Measurements from ENCODE around the gene ATP6V1F.

The ATP6V1F gene

DNA sequence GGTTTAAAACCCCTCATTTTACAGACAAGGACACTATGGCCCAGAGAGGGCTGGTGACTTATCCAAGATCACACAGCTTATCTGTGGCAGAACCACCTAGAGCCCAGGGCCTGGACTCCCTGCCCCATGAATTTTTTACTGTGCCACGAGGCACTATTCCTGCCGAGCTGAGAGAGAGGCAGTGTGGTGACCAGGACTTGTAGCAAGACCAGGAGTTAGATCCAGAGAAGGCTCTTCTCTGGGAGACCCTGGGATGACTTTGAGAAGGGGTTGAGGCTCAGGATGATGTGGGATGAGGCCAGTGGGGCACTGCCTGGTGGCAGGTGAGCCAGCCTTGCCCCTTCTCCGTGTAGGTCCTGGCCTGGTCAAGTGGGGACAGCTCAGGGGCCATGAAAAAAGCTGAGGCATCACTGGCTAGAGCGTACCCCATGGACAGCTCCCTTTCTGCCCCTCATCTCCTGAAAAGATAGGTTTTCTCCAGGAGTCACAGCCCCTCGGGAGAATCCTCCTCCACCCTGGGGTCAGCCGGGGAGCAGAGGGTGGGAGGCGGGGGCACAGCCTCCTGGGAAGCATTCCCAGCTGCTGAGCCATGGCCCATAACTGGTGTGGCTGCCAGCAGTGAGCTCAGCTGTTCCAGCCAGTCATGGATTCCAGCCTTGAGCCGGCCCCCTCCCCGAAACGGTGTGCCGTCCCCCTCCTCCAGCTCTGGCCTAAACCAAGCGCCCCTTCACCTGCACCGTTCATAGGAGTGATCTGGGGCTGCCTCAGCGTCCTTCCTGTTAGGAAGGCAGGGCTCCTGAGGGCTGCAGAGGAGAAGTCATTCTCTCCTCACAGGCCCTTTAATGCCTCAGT is 26.6 kb upstream of the ATP6V1F start:
- no peak for DNase-seq

DNA sequence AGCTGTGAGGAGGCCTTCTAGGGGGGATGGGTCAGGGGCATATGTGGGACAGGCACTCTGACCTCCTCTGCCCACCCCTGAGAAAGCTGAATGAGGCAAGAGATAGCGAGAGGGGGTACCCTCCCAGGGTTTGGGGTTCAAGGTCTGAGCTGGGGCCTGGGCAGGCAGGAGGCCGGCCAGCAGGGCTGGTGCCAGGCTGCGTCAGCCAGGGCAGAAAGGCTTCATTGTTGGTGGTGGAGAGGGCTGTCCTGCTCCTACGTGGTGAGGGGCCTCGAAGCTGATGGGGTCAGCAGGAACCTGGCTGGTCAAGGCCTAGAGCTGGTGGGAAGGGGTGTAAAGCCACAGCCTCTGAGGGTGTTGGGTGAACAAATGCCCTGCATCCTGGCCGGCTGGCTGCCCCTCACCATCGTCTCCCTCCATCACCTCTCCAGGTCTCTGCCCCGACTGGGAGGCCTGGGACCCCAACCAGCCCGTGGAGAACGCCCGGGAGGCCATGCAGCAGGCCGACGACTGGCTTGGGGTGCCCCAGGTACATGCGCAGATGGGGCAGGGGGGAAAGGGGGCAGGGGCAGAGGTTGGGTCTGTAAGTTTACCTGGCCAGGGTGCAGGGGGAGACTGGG is 25.8 kb upstream of the ATP6V1F start:
- DNase-seq, result no peak

DNA sequence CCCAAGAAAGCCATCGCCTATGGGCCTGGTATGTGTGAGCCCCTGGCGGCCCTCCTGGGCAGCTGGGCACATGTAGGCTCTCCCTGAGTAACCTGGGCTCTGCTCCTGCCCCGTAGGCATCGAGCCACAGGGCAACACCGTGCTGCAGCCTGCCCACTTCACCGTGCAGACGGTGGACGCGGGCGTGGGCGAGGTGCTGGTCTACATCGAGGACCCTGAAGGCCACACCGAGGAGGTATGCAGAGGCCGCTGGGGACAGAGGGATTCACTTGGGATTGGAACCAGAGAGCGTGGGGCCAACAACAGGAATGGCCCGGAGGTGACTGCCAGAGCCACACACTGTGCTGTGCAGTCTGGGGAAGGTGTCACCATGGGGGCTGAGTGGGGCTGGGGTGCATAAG is 25.1 kb upstream of the ATP6V1F start:
- DNase-seq, result no peak

DNA sequence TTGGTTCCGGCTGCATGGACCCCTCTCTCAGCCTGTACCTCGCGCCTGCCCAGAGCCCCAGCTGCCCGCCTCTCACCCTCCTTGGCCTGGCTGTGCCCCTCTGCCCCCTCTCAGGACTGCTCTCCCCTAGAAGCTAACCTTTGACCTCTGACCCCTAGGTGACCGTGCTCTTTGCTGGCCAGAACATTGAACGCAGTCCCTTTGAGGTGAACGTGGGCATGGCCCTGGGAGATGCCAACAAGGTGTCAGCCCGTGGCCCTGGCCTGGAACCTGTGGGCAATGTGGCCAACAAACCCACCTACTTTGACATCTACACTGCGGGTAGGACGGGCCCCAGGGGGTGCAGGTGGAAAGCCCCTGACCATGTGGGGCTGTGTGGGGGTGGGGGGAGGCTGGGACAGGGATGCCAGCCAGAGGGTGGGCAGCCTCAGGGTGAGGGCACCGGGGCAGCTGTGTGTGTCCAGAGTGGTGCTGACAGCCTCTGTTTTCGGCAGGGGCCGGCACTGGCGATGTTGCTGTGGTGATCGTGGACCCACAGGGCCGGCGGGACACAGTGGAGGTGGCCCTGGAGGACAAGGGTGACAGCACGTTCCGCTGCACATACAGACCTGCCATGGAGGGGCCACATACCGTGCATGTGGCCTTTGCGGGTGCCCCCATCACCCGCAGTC is 24.4 kb upstream of the ATP6V1F start:
- no peak for DNase-seq

DNA sequence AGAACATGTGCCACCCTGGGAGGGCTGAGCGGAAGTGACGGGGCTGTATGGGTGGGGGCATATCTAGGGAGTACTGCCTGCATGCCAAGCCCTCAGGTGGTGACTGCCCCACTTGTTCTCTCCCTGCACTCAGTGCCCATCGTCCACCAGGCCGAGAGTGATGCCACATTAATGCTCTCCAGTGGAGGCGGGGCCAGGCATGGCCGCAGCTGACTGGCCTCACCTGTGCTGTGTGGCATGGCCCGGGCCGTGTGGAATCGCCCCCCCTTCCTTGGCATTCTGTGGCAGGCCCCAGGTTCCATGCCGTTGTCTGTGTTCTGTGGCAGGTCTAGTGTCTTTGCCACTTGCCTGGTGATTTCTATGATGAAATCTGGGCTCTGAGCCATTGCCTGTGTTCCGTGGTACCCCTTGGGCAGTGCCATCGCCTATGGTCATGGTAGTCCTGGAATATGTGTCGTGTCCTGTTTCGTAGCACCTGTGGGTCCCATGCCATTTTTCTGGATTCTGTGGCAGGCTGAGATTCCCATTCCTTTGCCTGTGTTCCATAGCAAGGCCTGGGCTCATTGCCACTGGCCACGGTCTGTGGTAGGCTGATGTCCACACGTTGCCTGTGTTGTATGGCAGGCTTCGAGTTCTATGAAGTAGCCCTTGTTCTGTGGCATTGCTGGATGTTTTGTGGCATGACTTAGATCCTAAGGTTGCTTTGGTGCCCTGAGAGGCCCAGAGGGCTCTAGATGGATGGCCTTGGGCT is 23.5 kb upstream of the ATP6V1F start:
- no peak for DNase-seq

DNA sequence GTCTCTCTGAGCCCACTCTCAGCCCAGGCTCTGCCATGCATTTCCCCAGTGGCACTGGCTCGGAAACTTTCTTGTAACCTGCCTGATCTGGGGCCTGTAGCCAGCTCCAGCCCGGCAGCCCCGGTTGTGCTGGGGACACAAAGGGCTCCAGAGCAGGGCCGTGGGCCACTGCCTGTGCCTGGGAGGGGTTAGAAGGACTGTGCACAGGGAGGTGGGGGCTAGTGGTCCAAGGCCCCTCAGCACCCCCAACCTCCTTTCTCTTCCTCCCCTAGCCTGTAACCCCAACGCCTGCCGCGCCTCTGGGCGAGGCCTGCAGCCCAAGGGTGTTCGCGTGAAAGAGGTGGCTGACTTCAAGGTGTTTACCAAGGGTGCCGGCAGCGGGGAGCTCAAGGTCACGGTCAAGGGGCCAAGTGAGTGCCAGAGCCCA is 22.9 kb upstream of the ATP6V1F start:
- DNase-seq, result no peak

DNA sequence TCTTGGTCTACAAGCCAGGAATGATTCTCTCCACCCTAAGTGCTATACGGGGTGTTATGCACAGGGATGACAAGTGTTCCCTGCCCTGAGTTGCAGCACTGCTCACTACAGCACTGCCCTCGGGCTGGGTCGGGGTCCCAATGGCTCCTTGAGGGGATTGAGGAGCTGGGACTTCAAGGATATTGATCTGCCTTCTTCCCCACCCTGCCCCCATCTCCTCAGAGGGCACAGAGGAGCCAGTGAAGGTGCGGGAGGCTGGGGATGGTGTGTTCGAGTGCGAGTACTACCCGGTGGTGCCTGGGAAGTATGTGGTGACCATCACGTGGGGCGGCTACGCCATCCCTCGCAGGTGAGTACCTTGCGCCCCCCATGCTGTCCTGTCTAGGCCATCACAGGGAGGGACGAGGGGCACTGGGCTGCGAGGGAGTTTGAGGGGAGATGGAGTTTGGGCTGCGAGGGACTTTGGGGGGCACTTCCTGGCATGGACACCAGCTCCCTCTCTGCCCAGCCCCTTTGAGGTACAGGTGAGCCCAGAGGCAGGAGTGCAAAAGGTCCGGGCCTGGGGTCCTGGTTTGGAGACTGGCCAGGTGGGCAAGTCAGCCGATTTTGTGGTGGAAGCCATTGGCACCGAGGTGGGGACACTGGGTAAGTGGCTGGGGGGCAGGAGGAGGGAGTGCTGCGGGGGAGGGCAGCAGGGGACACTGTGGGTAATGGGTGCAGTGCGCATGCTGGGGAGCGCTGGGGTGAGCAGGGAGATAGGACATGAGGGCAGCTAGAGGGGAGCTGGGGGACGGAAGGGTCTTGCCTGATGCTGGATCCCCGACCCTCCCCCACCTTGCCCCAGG is 22.1 kb upstream of the ATP6V1F start:
- DNase-seq, result no peak

DNA sequence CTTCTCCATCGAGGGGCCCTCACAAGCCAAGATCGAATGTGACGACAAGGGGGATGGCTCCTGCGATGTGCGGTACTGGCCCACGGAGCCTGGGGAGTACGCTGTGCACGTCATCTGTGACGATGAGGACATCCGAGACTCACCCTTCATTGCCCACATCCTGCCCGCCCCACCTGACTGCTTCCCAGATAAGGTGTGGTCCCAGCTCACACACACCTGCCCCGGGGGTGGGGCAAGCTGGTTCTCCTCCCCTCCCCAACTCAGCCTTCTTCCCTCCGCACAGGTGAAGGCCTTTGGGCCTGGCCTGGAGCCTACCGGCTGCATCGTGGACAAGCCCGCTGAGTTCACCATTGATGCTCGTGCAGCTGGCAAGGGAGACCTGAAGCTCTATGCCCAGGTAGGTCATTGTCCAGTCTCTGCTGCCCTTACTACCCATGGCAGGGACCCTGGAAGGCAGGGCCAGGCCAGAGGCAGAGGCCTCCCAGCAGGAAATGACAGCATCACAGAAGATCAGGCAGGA is 21.4 kb upstream of the ATP6V1F start:
- DNase-seq, result no peak

DNA sequence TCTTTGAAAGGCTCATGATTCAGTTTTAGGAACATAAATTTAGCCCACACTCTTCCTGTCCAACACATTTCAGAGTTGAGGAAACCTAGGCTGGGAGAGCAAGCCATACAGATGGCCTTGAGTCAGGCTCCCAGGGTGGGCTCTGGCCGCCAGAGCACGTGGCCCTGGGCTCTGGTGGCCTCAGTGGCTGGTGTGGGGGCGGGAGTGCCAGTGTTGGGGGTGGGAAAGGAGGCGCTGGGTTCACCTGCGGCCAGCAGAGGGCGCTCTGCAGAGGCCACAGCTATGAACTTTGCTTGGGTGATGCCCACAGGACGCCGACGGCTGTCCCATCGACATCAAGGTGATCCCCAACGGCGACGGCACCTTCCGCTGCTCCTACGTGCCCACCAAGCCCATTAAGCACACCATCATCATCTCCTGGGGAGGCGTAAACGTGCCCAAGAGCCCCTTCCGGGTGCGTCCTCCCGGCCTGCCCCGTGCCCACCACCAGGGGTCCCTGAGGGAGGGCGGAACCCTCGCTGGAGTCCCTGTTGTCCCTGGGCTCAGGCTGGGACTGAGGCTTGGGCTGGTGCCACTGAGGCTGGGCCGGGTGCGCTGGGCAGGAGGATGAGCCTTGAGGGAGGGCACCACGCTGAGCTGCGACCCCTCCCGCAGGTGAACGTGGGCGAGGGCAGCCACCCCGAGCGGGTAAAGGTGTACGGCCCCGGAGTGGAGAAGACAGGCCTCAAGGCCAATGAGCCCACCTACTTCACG is 20.6 kb upstream of the ATP6V1F start:
- peak; percentile 59 for DNase-seq

DNA sequence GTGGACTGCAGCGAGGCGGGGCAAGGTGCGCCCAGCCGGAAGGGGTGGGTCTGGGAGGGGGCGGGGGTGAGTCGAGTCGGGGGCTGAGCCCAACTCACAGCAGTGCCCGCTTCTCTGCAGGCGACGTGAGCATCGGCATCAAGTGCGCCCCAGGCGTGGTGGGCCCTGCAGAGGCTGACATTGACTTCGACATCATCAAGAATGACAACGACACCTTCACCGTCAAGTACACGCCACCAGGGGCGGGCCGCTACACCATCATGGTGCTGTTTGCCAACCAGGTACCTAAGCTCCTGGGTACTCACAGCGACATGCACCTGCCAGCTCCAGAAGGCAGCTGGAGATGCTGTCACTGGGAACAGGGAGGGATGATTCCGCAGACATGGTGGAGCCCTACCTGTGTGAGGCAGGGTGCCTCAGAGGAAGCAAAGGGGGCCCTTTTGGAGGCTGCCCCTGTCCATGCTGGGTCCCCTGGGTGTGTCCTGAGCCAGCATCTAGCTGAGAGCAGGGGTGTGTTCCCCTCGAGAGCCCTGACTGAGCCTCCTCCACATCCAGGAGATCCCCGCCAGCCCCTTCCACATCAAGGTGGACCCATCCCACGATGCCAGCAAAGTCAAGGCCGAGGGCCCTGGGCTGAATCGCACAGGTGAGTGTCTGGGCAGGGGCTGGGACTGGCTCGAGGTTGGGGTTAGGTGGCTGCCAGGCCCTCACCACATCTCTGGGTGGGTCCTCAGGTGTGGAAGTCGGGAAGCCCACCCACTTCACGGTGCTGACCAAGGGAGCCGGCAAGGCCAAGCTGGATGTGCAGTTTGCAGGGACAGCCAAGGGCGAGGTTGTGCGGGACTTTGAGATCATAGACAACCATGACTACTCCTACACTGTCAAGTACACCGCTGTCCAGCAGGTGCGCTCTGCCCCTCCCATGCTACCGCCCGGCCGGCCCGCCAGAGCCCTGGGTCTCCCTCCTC is 19.7 kb upstream of the ATP6V1F start:
- no peak for DNase-seq

DNA sequence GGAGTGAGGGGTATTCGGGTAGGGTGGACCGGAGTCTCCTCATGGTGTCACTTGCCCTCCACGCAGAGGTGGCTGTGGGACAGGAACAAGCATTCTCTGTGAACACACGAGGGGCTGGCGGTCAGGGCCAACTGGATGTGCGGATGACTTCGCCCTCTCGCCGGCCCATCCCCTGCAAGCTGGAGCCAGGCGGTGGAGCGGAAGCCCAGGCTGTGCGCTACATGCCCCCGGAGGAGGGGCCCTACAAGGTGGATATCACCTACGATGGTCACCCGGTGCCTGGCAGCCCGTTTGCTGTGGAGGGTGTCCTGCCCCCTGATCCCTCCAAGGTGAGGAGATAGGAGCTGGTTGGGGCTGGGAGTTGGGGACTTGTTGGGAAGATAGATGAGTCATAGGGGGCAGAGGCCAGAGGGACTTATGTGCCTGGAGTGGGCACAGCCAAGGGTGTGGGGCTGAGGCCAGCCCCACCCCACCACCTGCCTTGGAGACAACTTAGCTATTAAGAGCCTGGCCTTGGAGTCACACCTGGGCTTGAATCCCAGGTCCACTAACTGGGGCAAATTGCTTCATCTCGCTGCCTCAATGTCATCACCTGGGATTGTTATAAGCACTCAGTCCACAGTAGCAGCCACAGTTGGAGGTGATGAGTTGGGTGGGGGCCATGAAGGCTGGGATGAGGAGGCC is 18.6 kb upstream of the ATP6V1F start:
- DNase-seq, result no peak

DNA sequence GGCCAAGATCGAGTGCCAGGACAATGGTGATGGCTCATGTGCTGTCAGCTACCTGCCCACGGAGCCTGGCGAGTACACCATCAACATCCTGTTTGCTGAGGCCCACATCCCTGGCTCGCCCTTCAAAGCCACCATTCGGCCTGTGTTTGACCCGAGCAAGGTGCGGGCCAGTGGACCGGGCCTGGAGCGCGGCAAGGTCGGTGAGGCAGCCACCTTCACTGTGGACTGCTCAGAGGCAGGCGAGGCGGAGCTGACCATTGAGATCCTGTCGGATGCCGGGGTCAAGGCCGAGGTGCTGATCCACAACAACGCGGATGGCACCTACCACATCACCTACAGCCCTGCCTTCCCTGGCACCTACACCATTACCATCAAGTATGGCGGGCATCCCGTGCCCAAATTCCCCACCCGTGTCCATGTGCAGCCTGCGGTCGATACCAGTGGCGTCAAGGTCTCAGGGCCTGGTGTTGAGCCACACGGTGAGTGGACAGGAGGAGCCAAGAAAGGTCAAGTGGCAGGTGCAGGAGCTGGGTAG is 17.8 kb upstream of the ATP6V1F start:
- DNase-seq, result no peak

DNA sequence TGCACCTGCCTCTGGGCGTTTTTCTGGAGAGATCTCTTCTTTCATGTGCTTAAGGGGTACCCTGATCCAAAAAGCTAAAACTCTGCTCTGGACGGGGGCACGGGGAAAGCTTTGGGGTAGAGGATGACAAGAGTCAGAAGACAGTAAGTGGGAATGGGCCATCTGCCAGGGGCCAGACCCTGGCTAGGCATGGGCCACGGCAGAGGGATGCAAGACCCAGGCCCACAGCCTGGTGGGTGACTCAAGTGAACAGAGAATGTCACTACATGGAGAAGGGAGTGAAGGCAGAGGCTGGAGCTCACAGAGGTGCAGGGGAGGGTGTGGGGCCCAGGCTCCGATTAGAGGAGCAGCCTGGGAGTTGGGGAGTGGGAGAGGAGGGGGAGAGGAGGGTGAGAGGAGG is 17.2 kb upstream of the ATP6V1F start:
- DNase-seq, result no peak

DNA sequence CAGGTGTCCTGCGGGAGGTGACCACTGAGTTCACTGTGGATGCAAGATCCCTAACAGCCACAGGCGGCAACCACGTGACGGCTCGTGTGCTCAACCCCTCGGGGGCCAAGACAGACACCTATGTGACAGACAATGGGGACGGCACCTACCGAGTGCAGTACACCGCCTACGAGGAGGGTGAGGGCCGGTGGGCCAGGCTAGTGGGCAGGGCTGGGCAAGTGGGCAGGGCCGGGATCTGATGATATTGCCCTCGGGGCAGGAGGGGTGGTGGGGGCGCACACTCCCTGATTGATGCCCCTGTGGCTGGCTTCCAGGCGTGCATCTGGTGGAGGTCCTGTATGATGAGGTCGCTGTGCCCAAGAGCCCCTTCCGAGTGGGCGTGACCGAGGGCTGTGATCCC is 16.7 kb upstream of the ATP6V1F start:
- no peak for DNase-seq

DNA sequence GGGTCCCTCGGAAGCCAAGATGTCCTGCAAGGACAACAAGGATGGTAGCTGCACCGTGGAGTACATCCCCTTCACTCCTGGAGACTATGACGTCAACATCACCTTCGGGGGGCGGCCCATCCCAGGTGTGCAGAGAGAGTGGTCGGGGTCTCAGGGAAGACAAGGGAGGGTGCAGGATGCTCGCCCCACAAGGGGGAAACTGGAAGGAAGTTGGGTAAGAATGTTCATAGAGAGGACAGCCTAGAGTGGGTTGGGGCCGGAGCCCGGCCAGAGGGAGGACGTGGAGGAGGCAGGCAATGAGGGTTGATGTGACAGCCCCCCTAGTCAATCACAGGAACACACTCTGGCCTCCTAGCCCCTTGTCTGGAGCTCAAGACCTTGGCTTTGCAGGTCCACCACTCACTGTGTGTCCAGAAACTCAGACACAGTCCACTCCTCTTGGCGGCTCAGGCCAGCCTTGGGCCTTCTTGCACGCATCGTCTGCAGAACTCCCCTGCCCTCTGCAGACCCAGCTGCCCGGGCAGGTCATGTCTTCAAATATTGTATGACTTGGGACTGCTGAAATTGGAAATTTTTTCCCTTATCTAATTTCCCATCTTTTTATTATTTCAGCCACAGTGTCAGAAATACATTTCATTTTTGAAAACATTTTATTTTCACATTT is 15.7 kb upstream of the ATP6V1F start:
- no peak for DNase-seq

DNA sequence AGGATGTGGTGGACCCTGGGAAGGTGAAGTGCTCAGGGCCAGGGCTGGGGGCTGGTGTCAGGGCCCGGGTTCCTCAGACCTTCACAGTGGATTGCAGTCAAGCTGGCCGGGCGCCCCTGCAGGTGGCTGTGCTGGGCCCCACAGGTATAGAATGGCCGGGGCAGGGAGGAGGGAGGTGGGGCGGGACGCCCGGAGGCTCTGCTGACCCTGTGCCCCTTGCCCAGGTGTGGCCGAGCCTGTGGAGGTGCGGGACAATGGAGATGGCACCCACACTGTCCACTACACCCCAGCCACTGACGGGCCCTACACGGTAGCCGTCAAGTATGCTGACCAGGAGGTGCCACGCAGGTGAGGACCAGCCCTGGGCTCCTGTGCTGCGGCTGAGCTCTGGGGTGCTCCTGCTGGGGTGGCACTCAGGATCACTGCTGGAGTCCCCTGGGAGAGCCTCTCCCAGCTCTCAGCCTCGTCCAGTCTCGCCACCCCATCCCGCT is 14.9 kb upstream of the ATP6V1F start:
- no peak for DNase-seq

DNA sequence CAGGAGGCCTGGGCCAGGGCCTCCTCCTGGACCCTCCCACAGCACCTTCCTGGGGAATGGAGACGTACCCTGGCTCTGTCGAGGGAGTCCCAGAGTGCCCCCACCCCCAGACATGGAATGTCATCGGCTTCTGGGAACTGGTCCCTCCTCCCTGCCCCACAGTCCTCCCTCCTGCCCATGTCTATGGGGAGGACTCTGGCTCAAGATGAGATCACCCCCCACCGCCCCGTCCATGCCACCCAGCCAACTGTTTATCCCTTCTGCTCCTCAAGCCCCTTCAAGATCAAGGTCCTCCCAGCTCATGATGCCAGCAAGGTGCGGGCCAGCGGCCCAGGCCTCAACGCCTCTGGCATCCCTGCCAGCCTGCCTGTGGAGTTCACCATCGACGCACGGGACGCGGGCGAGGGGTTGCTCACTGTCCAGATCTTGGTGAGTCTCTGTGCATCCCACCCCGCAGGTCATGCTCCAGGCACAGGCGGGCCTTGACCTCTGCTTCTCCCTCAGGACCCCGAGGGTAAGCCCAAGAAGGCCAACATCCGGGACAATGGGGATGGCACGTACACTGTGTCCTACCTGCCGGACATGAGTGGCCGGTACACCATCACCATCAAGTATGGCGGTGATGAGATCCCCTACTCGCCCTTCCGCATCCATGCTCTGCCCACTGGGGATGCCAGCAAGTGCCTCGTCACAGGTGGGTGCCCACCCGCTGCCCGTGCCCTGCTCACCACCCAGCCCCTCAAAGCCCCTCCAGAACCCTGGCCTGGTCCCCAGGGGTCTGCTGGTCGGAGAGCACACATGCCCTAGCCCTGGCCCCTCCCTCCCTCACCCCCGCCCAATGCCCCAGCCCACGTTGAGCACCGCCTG is 14.1 kb upstream of the ATP6V1F start:
- DNase-seq, result no peak

DNA sequence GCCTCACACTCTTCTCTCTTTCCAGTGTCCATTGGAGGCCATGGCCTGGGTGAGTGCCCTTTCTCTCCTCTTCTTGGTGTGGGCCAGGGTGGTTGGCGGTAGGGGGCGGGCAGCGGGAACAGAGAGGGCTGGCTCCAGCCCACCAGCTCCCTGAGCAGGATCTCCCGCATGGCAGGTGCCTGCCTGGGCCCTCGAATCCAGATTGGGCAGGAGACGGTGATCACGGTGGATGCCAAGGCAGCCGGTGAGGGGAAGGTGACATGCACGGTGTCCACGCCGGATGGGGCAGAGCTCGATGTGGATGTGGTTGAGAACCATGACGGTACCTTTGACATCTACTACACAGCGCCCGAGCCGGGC is 13.5 kb upstream of the ATP6V1F start:
- no peak for DNase-seq
